K562 (cell line): Measurements from ENCODE around the gene GINS3. TPM values are rescaled to one million over a fixed set of nuclear protein-coding genes. Genes with fewer than 3 reads are reported as not detected.
A peak's percentile ranks its signal among the peaks of the same experiment; 100 is the strongest.

ENCODE experiments used
- ATF4 ChIP-seq: fragments of 450-650 bp; formaldehyde crosslinking; IDR thresholded peaks from 2 replicates; pipeline ENCODE4 v1.4.0; 2022; ENCODE audit warnings: mild to moderate bottlenecking, moderate library complexity
- CXXC5 ChIP-seq: fragments of 250-450 bp; sonication (Bioruptor Pico); IDR thresholded peaks from 2 replicates; pipeline ENCODE4 v1.8.0; 2022; ENCODE audit warnings: inconsistent platforms, mild to moderate bottlenecking, moderate library complexity
- HDAC8 ChIP-seq: fragments of 450-650 bp; IDR thresholded peaks from 2 replicates; pipeline ENCODE4 v1.6.1; 2016; ENCODE audit warnings: mild to moderate bottlenecking, missing genetic modification characterization, moderate library complexity, missing compliant biosample characterization
- HINFP ChIP-seq: fragments of 450-650 bp; conservative IDR thresholded peaks from 2 replicates; pipeline ENCODE4 v1.6.1; 2016; ENCODE audit warnings: missing genetic modification characterization, low read depth, mild to moderate bottlenecking, control low read depth, missing compliant biosample characterization
- ID3 ChIP-seq, 2 experiments: fragments of 250-450 bp in 1 of 2; fragments of 450-650 bp in 1 of 2; sonication (Bioruptor Pico) in 1 of 2; IDR thresholded peaks; 2 replicates each; pipeline versions ENCODE4 v1.6.1 to v1.8.0; 2016 to 2021; ENCODE audit warnings: mild to moderate bottlenecking in 2 of 2, moderate library complexity in 2 of 2, missing compliant biosample characterization in 1 of 2, missing genetic modification characterization in 1 of 2
- JUND ChIP-seq, 2 experiments: IDR thresholded peaks; 2 replicates in 1 of 2; 3 replicates in 1 of 2; pipeline ENCODE4 v1.6.1; 2011; ENCODE audit warnings: borderline replicate concordance in 2 of 2, low read depth in 2 of 2, low read length in 2 of 2, improper control_type of control experiment in 1 of 2, missing biosample characterization in 1 of 2, missing genetic modification characterization in 1 of 2, missing genetic modification reagents in 1 of 2
- MLLT1 ChIP-seq, 2 experiments: fragments of 450-650 bp; IDR thresholded peaks; 2 replicates each; pipeline ENCODE4 v1.6.1; 2016
- MYNN ChIP-seq, 2 experiments: sonication (generic); formaldehyde crosslinking in 1 of 2; IDR thresholded peaks; 2 replicates each; pipeline versions ENCODE4 v1.5.0 to v1.6.1; 2016 to 2020; ENCODE audit warnings: antibody characterized with exemption in 1 of 2, missing genetic modification reagents in 1 of 2
- RBM25 ChIP-seq: fragments of 200-400 bp; formaldehyde crosslinking; IDR thresholded peaks from 2 replicates; pipeline ENCODE4 v1.6.1; 2018; ENCODE audit warnings: low read length, low read depth, moderate library complexity; ENCODE audit not compliant: severe bottlenecking
- RBM34 ChIP-seq: fragments of 200-400 bp; formaldehyde crosslinking; IDR thresholded peaks from 2 replicates; pipeline ENCODE4 v1.6.1; 2018; ENCODE audit warnings: low read length, borderline replicate concordance; ENCODE audit not compliant: insufficient read depth
- RNF2 ChIP-seq: sonication (generic); IDR thresholded peaks from 2 replicates; pipeline ENCODE4 v1.6.1; 2016
- SUPT5H ChIP-seq: fragments of 450-650 bp; IDR thresholded peaks from 2 replicates; pipeline ENCODE4 v1.6.1; 2016
- TSHZ1 ChIP-seq: fragments of 250-450 bp; sonication (Bioruptor Pico); IDR thresholded peaks from 2 replicates; pipeline ENCODE4 v1.4.0; 2020; ENCODE audit warnings: mild to moderate bottlenecking, moderate library complexity
- ZBTB7A ChIP-seq: IDR thresholded peaks from 2 replicates; pipeline ENCODE4 v1.6.1; 2011; ENCODE audit warnings: low read depth, mild to moderate bottlenecking, low read length, moderate library complexity, borderline replicate concordance; ENCODE audit not compliant: control insufficient read depth
- ZFP36 ChIP-seq: fragments of 150-350 bp; IDR thresholded peaks from 2 replicates; pipeline ENCODE4 v1.6.1; 2018; ENCODE audit warnings: low read length, low read depth; ENCODE audit not compliant: partially characterized antibody
- ZNF324 ChIP-seq: fragments of 250-450 bp; sonication (Bioruptor Pico); IDR thresholded peaks from 2 replicates; pipeline ENCODE4 v1.4.0; 2020; ENCODE audit warnings: mild to moderate bottlenecking
- ZNF75A ChIP-seq: fragments of 450-650 bp; formaldehyde crosslinking; IDR thresholded peaks from 2 replicates; pipeline ENCODE4 v1.4.0; 2020; ENCODE audit warnings: mild to moderate bottlenecking
- polyA plus RNA-seq, 8 experiments: library from polyadenylated mRNA; depleted of rRNA in 4 of 8; stranded (reverse) in 5 of 8; unstranded in 3 of 8; fragments of >200 nt; fragmentation: Nextera tagmentation in 2 of 8; fragmentation: Illumina TruSeq in 1 of 8; extraction: Ambion mirVana in 2 of 8; extraction: Trizol in 1 of 8; gene quantifications; 2 replicates each; pipeline versions ENCODE4 v1.2.1 to v1.2.3, GENCODE V29; 2011 to 2014; ENCODE audit warnings: inconsistent platforms in 1 of 8, missing spikeins in 1 of 8
- total RNA-seq, 7 experiments: library from RNA; depleted of rRNA in 6 of 7; stranded (reverse); fragments of >200 nt in 6 of 7; fragmentation: Illumina TruSeq in 2 of 7; extraction: Trizol in 2 of 7; gene quantifications; 2 replicates each; pipeline versions ENCODE4 v1.2.1 to v1.2.3, GENCODE V29; 2011 to 2021; ENCODE audit warnings: low replicate concordance in 1 of 7

GINS3 gene
- total and polyA plus RNA-seq, 9 of the 15 experiments (the other 6 are each of a cell fraction or from before 2014, with no cell fraction given): 17.8 to 31.9 (median 25.4) TPM

GRCh38 chr16:58433569-58433951 lies 41.3 kb downstream of the GINS3 start (continued):
- TF ChIP-seq ID3 (CRISPR knock-in tag; IDR thresholded peaks at IDR 0.05) (peak; percentile 39; the same call in 1 of the 2 replicates), ID3 (tag; IDR thresholded peaks at IDR 0.05) (peak; percentile 92; the same call in 1 of the 2 replicates), RNF2 (no peak), JUND (IDR thresholded peaks at IDR 0.05; ENCODE audit: borderline replicate concordance, low read depth, low read length) (no peak), JUND (tag; IDR thresholded peaks at IDR 0.05; ENCODE audit: borderline replicate concordance, low read depth, low read length) (peak; percentile 63; the same call in 2 of the 3 replicates), RBM25 (no peak), HINFP (tag) (peak; percentile 35; the same call in 1 of the 2 replicates), ZNF324 (CRISPR knock-in tag) (0 out of 2 replicates have a peak, but pooled peaks have one; percentile 17), ZFP36 (no peak), MYNN (IDR thresholded peaks at IDR 0.05) (no peak), MYNN (CRISPR knock-in tag; IDR thresholded peaks at IDR 0.05) (no peak), MLLT1 (IDR thresholded peaks at IDR 0.05) (no peak), TSHZ1 (CRISPR knock-in tag) (peak; percentile 66; the same call in 1 of the 2 replicates), RBM34 (no peak), ATF4 (peak; percentile 53; the same call in 1 of the 2 replicates), ZBTB7A (no peak), ZNF75A (no peak), CXXC5 (peak; percentile 62), HDAC8 (peak; percentile 88), SUPT5H (no peak)
